Caco-2 (cell line): ENCODE data around the gene MMP28. TPM values are rescaled to one million over a fixed set of nuclear protein-coding genes. Genes with fewer than 3 reads are reported as not detected.

ENCODE experiments used
- BruUV-seq: library from RNA; stranded (reverse); fragments of 400-500 nt; replicated peaks from 2 replicates; lab custom pipeline; 2021; lab: Mats Ljungman, UMichigan
- CTCF ChIA-PET: fragments of 300-600 bp; sonication (Branson Sonifier 250); formaldehyde crosslinking; loops from one replicate; lab custom pipeline; 2022; ENCODE audit warnings: antibody characterized with exemption; lab: Charles Lee
- POLR2A ChIA-PET: fragments of 300-600 bp; sonication (Branson Sonifier 250); formaldehyde crosslinking; loops from one replicate; lab custom pipeline; 2022; ENCODE audit warnings: antibody characterized with exemption; lab: Charles Lee
- DNase-seq, 2 experiments: peaks; one replicate each; pipeline versions ENCODE4 v3.0.0 to v3.0.0-alpha.2; 2020 to 2022
- H3K27me3 ChIP-seq: replicated peaks from 2 replicates; pipeline ENCODE4 v1.6.0; 2011; ENCODE audit warnings: low read length; ENCODE audit not compliant: control insufficient read depth, insufficient read depth
- H3K36me3 ChIP-seq: 2 replicates; pipeline ENCODE4 v1.5.1; 2011; ENCODE audit warnings: low read length; ENCODE audit not compliant: control insufficient read depth, insufficient read depth
- H3K4me1 ChIP-seq: fragments of 250-450 bp; sonication (Bioruptor Pico); 2 replicates; pipeline ENCODE4 v1.5.1; 2020; ENCODE audit warnings: mild to moderate bottlenecking
- H3K4me3 ChIP-seq: 2 replicates; pipeline ENCODE4 v1.5.1; 2011; ENCODE audit warnings: low read depth, mild to moderate bottlenecking, control low read depth, low read length
- H3K9me3 ChIP-seq: fragments of 250-450 bp; sonication (Bioruptor Pico); 2 replicates; pipeline ENCODE4 v1.5.1; 2020; ENCODE audit warnings: mild to moderate bottlenecking, moderate library complexity
- H3K27ac Mint-ChIP-seq: one replicate; pipeline ENCODE4 v1.8.0; 2022; ENCODE audit warnings: mixed read lengths; ENCODE audit not compliant: unreplicated experiment
- H3K27me3 Mint-ChIP-seq: one replicate; pipeline ENCODE4 v1.8.0; 2022; ENCODE audit warnings: mixed read lengths; ENCODE audit not compliant: insufficient read depth, unreplicated experiment
- H3K36me3 Mint-ChIP-seq: one replicate; pipeline ENCODE4 v1.8.0; 2022; ENCODE audit warnings: mild to moderate bottlenecking, mixed read lengths; ENCODE audit not compliant: insufficient read depth, unreplicated experiment
- H3K4me1 Mint-ChIP-seq: one replicate; pipeline ENCODE4 v1.8.0; 2022; ENCODE audit warnings: low read depth, mixed read lengths; ENCODE audit not compliant: unreplicated experiment
- H3K4me3 Mint-ChIP-seq: one replicate; pipeline ENCODE4 v1.8.0; 2022; ENCODE audit warnings: mild to moderate bottlenecking, moderate library complexity, mixed read lengths; ENCODE audit not compliant: unreplicated experiment
- H3K9me3 Mint-ChIP-seq: one replicate; pipeline ENCODE4 v1.8.0; 2022; ENCODE audit warnings: mixed read lengths; ENCODE audit not compliant: unreplicated experiment
- intact Hi-C: fragments of 100-400 bp; cut with micrococcal nuclease; formaldehyde crosslinking; loops from one replicate; pipeline ENCODE4 v1.10.0; 2022; ENCODE audit not compliant: unreplicated experiment
- total RNA-seq: library from RNA; stranded (reverse); gene quantifications from 2 replicates; pipeline ENCODE4 v1.2.3, GENCODE V29; 2022
- TF ChIP-seq, protein P1 (sequence below), 2 experiments: fragments of 200-600 bp in 1 of 2; IDR thresholded peaks; 1 replicate in 1 of 2; 2 replicates in 1 of 2; pipeline versions ENCODE4 v1.5.1 to v1.8.0; 2011 to 2022; ENCODE audit warnings: antibody characterized with exemption in 1 of 2, control low read depth in 1 of 2, inconsistent platforms in 1 of 2, low read depth in 1 of 2, low read length in 1 of 2, mild to moderate bottlenecking in 1 of 2, moderate library complexity in 1 of 2; ENCODE audit not compliant: insufficient read depth in 1 of 2, severe bottlenecking in 1 of 2, unreplicated experiment in 1 of 2

The MMP28 gene
- total RNA-seq, 1 experiment from 2014 or later = not detected

DNA sequence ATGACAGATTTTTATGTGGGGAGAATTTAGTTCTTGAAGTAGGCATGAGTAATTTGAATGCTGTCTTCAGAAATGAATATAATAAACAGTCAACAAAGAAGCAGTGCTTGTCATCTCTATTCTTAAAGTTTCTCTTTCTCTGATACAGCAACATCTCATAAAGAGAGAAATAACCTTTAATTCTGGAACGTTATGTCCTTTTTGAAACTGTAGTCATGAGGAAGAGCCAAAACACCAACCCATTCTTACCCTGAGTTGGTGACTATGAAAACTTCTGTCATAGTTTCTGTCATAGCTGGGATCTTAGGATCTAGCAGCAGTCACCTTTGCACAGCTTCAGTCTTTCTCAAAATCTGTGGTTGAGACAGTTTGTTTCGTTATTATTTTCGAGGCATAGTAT, 79.3 kb downstream of the MMP28 start:
- Mint-ChIP-seq H3K9me3 (no peaks in the 10 kb centered on the region), H3K36me3 (peaks cover 42% of the 10 kb centered on the region), H3K4me1 (peaks cover 8% of the 10 kb centered on the region), H3K4me3 (no peak overlapping the region), H3K27me3 (no peaks in the 10 kb centered on the region), H3K27ac (no peak overlapping the region)
- no peaks in the 10 kb centered on the region for H3K27me3 ChIP-seq
- BruUV-seq = no TSS peak
- intact Hi-C loops = no loop called here
- no peak for DNase-seq
- H3K4me1 ChIP-seq = no peaks in the 10 kb centered on the region
- POLR2A ChIA-PET = no interaction called here
- no peaks in the 10 kb centered on the region for H3K9me3 ChIP-seq
- CTCF ChIA-PET = no interaction called here
- TF ChIP-seq, protein P1, sequence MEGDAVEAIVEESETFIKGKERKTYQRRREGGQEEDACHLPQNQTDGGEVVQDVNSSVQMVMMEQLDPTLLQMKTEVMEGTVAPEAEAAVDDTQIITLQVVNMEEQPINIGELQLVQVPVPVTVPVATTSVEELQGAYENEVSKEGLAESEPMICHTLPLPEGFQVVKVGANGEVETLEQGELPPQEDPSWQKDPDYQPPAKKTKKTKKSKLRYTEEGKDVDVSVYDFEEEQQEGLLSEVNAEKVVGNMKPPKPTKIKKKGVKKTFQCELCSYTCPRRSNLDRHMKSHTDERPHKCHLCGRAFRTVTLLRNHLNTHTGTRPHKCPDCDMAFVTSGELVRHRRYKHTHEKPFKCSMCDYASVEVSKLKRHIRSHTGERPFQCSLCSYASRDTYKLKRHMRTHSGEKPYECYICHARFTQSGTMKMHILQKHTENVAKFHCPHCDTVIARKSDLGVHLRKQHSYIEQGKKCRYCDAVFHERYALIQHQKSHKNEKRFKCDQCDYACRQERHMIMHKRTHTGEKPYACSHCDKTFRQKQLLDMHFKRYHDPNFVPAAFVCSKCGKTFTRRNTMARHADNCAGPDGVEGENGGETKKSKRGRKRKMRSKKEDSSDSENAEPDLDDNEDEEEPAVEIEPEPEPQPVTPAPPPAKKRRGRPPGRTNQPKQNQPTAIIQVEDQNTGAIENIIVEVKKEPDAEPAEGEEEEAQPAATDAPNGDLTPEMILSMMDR (IDR thresholded peaks at IDR 0.05; ENCODE audit: insufficient read depth in 1 of 2, low read depth in 1 of 2, low read length in 1 of 2, severe bottlenecking in 1 of 2, unreplicated experiment in 1 of 2) = no peak
- H3K36me3 ChIP-seq = peaks cover 3% of the 10 kb centered on the region
- no peak overlapping the region for H3K4me3 ChIP-seq

Other genes with a start within 250 kb of the MMP28 start
- gene SLFN14, start 234.8 kb downstream of the MMP28 start, total RNA-seq = not detected in 2 replicates
- 4.8 and 5.1 TPM in 2 replicates for gene PEX12, start 217.1 kb downstream of the MMP28 start, total RNA-seq
- 221 and 228 TPM in 2 replicates for gene AP2B1, start 208.3 kb downstream of the MMP28 start, total RNA-seq
- 11.4 and 13.3 TPM in 2 replicates for gene RASL10B, start 64.0 kb downstream of the MMP28 start, total RNA-seq
- not detected in 2 replicates for gene GAS2L2, start 42.4 kb downstream of the MMP28 start, total RNA-seq
- gene C17orf50, start 34.8 kb downstream of the MMP28 start, total RNA-seq = not detected in 2 replicates
- 335 and 350 TPM in 2 replicates for gene TAF15, start 13.8 kb upstream of the MMP28 start, total RNA-seq
- not detected in 2 replicates for gene HEATR9, start 73.2 kb upstream of the MMP28 start, total RNA-seq
- not detected in 2 replicates for gene CCL5, start 84.7 kb upstream of the MMP28 start, total RNA-seq
- gene RDM1, start 135.1 kb upstream of the MMP28 start, total RNA-seq = 9.9 and 12.9 TPM in 2 replicates
- not detected in 2 replicates for gene LYZL6, start 148.1 kb upstream of the MMP28 start, total RNA-seq
- gene CCL16, start 185.9 kb upstream of the MMP28 start, total RNA-seq = not detected in 2 replicates
- gene CCL14, start 191.1 kb upstream of the MMP28 start, total RNA-seq = not detected in 2 replicates
- 0.30 and 0.52 TPM in 2 replicates for gene CCL15, start 205.9 kb upstream of the MMP28 start, total RNA-seq
- gene CCL23, start 222.3 kb upstream of the MMP28 start, total RNA-seq = not detected in 2 replicates